Trophoblast cell (in vitro differentiated cells and primary cell): ENCODE measurements around the gene COTL1.
A peak's percentile ranks its signal among the peaks of the same experiment; 100 is the strongest.
"Not testable (repeated sequence)": the region's sequence is repeated elsewhere in the genome, so short reads cannot be mapped to it uniquely, and the experiment has no call there.

Experiments
- DNase-seq, 2 donors: peaks; one replicate each; pipeline ENCODE4 v3.0.0-alpha.2; 2016
- H2AFZ ChIP-seq: 2 replicates; pipeline ENCODE4 v1.6.1; 2013; ENCODE audit warnings: low read length, moderate library complexity, mild to moderate bottlenecking; ENCODE audit not compliant: insufficient read depth, poor library complexity
- H2AK5ac ChIP-seq: 2 replicates; pipeline ENCODE4 v1.6.1; 2013; ENCODE audit warnings: mild to moderate bottlenecking, low read length
- H2BK120ac ChIP-seq: 2 replicates; pipeline ENCODE4 v1.6.1; 2013; ENCODE audit warnings: low read length, mild to moderate bottlenecking, moderate library complexity; ENCODE audit not compliant: insufficient read depth, poor library complexity
- H2BK12ac ChIP-seq: 2 replicates; pipeline ENCODE4 v1.6.1; 2013; ENCODE audit warnings: mild to moderate bottlenecking, low read length, moderate library complexity
- H2BK5ac ChIP-seq: 2 replicates; pipeline ENCODE4 v1.6.1; 2013; ENCODE audit warnings: low read length, low read depth, moderate library complexity, mild to moderate bottlenecking; ENCODE audit not compliant: poor library complexity
- H3K14ac ChIP-seq: 2 replicates; pipeline ENCODE4 v1.6.1; 2013; ENCODE audit warnings: mild to moderate bottlenecking, low read length
- H3K18ac ChIP-seq: 2 replicates; pipeline ENCODE4 v1.6.1; 2013; ENCODE audit warnings: mild to moderate bottlenecking, low read length
- H3K23ac ChIP-seq: 2 replicates; pipeline ENCODE4 v1.6.1; 2013; ENCODE audit warnings: low read length
- H3K27ac ChIP-seq: 2 replicates; pipeline ENCODE4 v1.5.1; 2013; ENCODE audit warnings: low read depth, mild to moderate bottlenecking, inconsistent platforms, low read length, moderate library complexity
- H3K27me3 ChIP-seq: 2 replicates; pipeline ENCODE4 v1.6.1; 2013; ENCODE audit warnings: inconsistent platforms, mild to moderate bottlenecking, low read length, moderate library complexity; ENCODE audit not compliant: insufficient read depth
- H3K36me3 ChIP-seq, 2 experiments: 1 replicate in 1 of 2; 2 replicates in 1 of 2; pipeline ENCODE4 v1.6.1; 2013; ENCODE audit warnings: low read length in 2 of 2, mild to moderate bottlenecking in 2 of 2, moderate library complexity in 1 of 2; ENCODE audit not compliant: insufficient read depth in 2 of 2, control insufficient read depth in 1 of 2
- H3K4ac ChIP-seq: 2 replicates; pipeline ENCODE4 v1.6.1; 2013; ENCODE audit warnings: low read depth, mild to moderate bottlenecking, low read length, moderate library complexity
- H3K4me1 ChIP-seq, 2 experiments: 1 replicate in 1 of 2; 2 replicates in 1 of 2; pipeline ENCODE4 v1.6.1; 2013; ENCODE audit warnings: low read length in 2 of 2, mild to moderate bottlenecking in 2 of 2, moderate library complexity in 1 of 2; ENCODE audit not compliant: insufficient read depth in 2 of 2, control insufficient read depth in 1 of 2
- H3K4me2 ChIP-seq: 2 replicates; pipeline ENCODE4 v1.6.1; 2013; ENCODE audit warnings: inconsistent platforms, mild to moderate bottlenecking, low read length, moderate library complexity
- H3K4me3 ChIP-seq: 2 replicates; pipeline ENCODE4 v1.5.1; 2013; ENCODE audit warnings: mild to moderate bottlenecking, low read depth, low read length, inconsistent platforms
- H3K79me1 ChIP-seq: one replicate; pipeline ENCODE4 v1.6.1; 2013; ENCODE audit warnings: low read length
- H3K79me2 ChIP-seq: 2 replicates; pipeline ENCODE4 v1.6.1; 2013; ENCODE audit warnings: low read length, mild to moderate bottlenecking; ENCODE audit not compliant: control insufficient read depth, insufficient read depth, poor library complexity
- H3K9ac ChIP-seq: 2 replicates; pipeline ENCODE4 v1.6.1; 2013; ENCODE audit warnings: mild to moderate bottlenecking, low read length
- H3K9me3 ChIP-seq: 2 replicates; pipeline ENCODE4 v1.6.1; 2013; ENCODE audit warnings: low read depth, mild to moderate bottlenecking, control low read depth, inconsistent platforms, low read length; ENCODE audit not compliant: insufficient read depth
- H4K12ac ChIP-seq: 2 replicates; pipeline ENCODE4 v1.6.1; 2013; ENCODE audit warnings: low read depth, mild to moderate bottlenecking, low read length, moderate library complexity
- H4K8ac ChIP-seq: 2 replicates; pipeline ENCODE4 v1.6.1; 2013; ENCODE audit warnings: low read depth, mild to moderate bottlenecking, low read length, moderate library complexity
- H4K91ac ChIP-seq: one replicate; pipeline ENCODE4 v1.6.1; 2013; ENCODE audit warnings: low read depth, mild to moderate bottlenecking, low read length, moderate library complexity
- WGBS: extraction: QIAGEN DNeasy Blood & Tissue Kit; methylation state at CpG from one replicate; pipeline ENCODE4 v1.1.7; 2013; ENCODE audit warnings: missing lambda C conversion rate; ENCODE audit not compliant: insufficient read length, insufficient coverage; ENCODE audit errors: extremely low coverage; 5-methylcytosine and 5-hydroxymethylcytosine counted together

COTL1 gene

GRCh38 chr16:84518220-84518619, 99.7 kb downstream of the COTL1 start:
- WGBS: no CpG with 5 or more reads among the region's 3 CpGs

GRCh38 chr16:84517366-84517765, 100.5 kb downstream of the COTL1 start:
- H3K9me3 ChIP-seq: no peaks in the 10 kb centered on the region
- H2BK120ac ChIP-seq: no peak overlapping the region
- H2AK5ac ChIP-seq: no peak overlapping the region
- no peak overlapping the region for H3K18ac ChIP-seq
- peak; percentile 92 to 98 for DNase-seq
- no peak overlapping the region for H4K12ac ChIP-seq
- no peak overlapping the region for H3K4me3 ChIP-seq
- H3K4me2 ChIP-seq: no peak overlapping the region
- H2BK12ac ChIP-seq: no peak overlapping the region
- H2BK5ac ChIP-seq: no peak overlapping the region
- H3K79me1 ChIP-seq: peaks cover 8% of the 10 kb centered on the region
- H2AFZ ChIP-seq: no peak overlapping the region
- H4K8ac ChIP-seq: no peak overlapping the region
- no peaks in the 10 kb centered on the region for H3K79me2 ChIP-seq
- no CpG with 5 or more reads among the region's 12 CpGs for WGBS
- H3K27ac ChIP-seq: no peak overlapping the region
- no peaks in the 10 kb centered on the region for H3K36me3 ChIP-seq
- H3K9ac ChIP-seq: no peak overlapping the region
- no peaks in the 10 kb centered on the region for H3K27me3 ChIP-seq
- no peak overlapping the region for H3K14ac ChIP-seq
- H3K4me1 ChIP-seq: peaks cover 5 to 12% of the 10 kb centered on the region in 2 experiments
- no peak overlapping the region for H4K91ac ChIP-seq
- no peak overlapping the region for H3K23ac ChIP-seq
- H3K4ac ChIP-seq: no peak overlapping the region

More at GRCh38 chr16:84518220-84518619, 99.7 kb downstream of the COTL1 start:
- not testable (repeated sequence) for H3K79me1 ChIP-seq, H2BK120ac ChIP-seq, H3K27ac ChIP-seq, H4K8ac ChIP-seq, H3K4me3 ChIP-seq, H3K79me2 ChIP-seq, H2AFZ ChIP-seq, H3K4me2 ChIP-seq, H3K18ac ChIP-seq, H3K9ac ChIP-seq, H2BK12ac ChIP-seq, H4K12ac ChIP-seq, H2BK5ac ChIP-seq, H3K27me3 ChIP-seq, H3K4ac ChIP-seq, H4K91ac ChIP-seq, H3K36me3 ChIP-seq, H3K14ac ChIP-seq, H2AK5ac ChIP-seq, H3K23ac ChIP-seq, H3K9me3 ChIP-seq
- peaks cover 5 to 12% of the 10 kb centered on the region in 2 experiments for H3K4me1 ChIP-seq
- DNase-seq: peak; percentile 69 to 94
